HepG2 (cell line): ENCODE results near the gene KRTAP5-8.

ENCODE experiments used
- EP300 ChIP-seq, 3 experiments: sonication (generic) in 1 of 3; formaldehyde crosslinking in 1 of 3; IDR thresholded peaks; 2 replicates each; pipeline versions ENCODE4 v1.5.1 to v1.6.1; 2011 to 2020; ENCODE audit warnings: low read depth in 2 of 3, low read length in 2 of 3, borderline replicate concordance in 1 of 3, improper control_type of control experiment in 1 of 3, mild to moderate bottlenecking in 1 of 3, missing genetic modification reagents in 1 of 3, moderate library complexity in 1 of 3
- NR1H2 ChIP-seq: sonication (generic); formaldehyde crosslinking; IDR thresholded peaks from 2 replicates; pipeline ENCODE4 v1.8.1; 2022; ENCODE audit warnings: low read depth, missing genetic modification reagents, borderline replicate concordance
- NR2F2 ChIP-seq: IDR thresholded peaks from 2 replicates; pipeline ENCODE4 v1.6.1; 2012; ENCODE audit warnings: low read depth, inconsistent platforms, borderline replicate concordance
- ZNF274 ChIP-seq: sonication (generic); formaldehyde crosslinking; IDR thresholded peaks from 2 replicates; pipeline ENCODE4 v1.5.1; 2020; ENCODE audit warnings: mild to moderate bottlenecking, missing genetic modification reagents

DNA sequence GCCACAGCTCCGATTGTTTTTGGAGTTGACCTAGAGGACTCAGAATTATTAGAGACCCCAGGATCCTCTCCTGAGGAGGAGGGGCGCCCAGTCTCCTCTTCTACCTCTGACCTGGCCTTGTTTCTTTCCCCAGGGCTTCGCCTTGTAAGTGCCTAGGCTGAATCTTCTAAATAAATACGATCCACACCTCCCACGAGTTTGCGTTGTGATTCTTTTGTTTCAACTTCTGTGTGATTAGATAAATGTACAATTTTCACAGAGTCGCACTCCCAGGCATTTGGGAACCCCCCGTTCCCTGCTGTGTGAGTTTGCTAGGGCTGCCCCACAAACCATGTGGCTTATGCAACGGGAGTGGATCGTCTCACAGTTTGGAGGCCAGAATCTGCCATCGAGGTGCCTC is 1.2 kb downstream of the KRTAP5-8 start:
- TF ChIP-seq EP300 (IDR thresholded peaks at IDR 0.05; ENCODE audit: low read depth in 2 of 2, low read length in 2 of 2) (no peak), EP300 (CRISPR knock-in tag; IDR thresholded peaks at IDR 0.05; ENCODE audit: borderline replicate concordance) (no peak), ZNF274 (CRISPR knock-in tag) (no peak), NR2F2 (no peak), NR1H2 (CRISPR knock-in tag) (no peak)
